ENCODE data around the gene DENND1C. TPM values are rescaled to one million over a fixed set of nuclear protein-coding genes. Genes with fewer than 3 reads are reported as not detected.

Gene DENND1C
- total RNA-seq, 1 experiment from 2014 or later: 3.5 TPM

DNA sequence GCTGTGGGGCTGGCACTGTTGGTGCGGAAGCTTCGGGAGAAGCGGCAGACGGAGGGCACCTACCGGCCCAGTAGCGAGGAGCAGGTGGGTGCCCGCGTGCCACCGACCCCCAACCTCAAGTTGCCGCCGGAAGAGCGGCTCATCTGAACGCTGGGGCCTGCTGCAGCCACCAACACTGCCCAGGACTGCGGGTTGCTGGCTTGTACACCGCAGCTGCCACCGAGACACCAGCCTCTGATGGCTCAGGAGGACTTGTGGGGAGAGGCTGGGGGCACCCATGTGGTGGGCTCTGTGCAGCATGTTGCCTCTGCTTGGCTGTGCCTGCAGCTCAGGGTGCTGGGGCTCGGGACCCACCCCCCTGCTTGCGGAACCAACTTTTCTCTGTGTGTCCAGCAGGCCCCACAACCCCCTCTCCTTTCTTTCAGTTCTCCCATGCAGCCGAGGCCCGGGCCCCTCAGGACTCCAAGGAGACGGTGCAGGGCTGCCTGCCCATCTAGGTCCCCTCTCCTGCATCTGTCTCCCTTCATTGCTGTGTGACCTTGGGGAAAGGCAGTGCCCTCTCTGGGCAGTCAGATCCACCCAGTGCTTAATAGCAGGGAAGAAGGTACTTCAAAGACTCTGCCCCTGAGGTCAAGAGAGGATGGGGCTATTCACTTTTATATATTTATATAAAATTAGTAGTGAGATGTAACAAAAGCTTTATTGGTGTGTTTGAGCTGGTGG is 14.9 kb downstream of the DENND1C start:
- no peak overlapping the region for H3K4me3 ChIP-seq (ENCODE audit: low read depth, low read length)
- no TSS peak for BruUV-seq (replicated peaks)
- CTCF ChIA-PET: no interaction called here
- H3K27me3 Mint-ChIP-seq (ENCODE audit: insufficient read depth, unreplicated experiment): no peaks in the 10 kb centered on the region
- H3K36me3 ChIP-seq (ENCODE audit: control insufficient read depth, insufficient read depth, low read length): peaks cover 4% of the 10 kb centered on the region
- TF ChIP-seq, protein P1, sequence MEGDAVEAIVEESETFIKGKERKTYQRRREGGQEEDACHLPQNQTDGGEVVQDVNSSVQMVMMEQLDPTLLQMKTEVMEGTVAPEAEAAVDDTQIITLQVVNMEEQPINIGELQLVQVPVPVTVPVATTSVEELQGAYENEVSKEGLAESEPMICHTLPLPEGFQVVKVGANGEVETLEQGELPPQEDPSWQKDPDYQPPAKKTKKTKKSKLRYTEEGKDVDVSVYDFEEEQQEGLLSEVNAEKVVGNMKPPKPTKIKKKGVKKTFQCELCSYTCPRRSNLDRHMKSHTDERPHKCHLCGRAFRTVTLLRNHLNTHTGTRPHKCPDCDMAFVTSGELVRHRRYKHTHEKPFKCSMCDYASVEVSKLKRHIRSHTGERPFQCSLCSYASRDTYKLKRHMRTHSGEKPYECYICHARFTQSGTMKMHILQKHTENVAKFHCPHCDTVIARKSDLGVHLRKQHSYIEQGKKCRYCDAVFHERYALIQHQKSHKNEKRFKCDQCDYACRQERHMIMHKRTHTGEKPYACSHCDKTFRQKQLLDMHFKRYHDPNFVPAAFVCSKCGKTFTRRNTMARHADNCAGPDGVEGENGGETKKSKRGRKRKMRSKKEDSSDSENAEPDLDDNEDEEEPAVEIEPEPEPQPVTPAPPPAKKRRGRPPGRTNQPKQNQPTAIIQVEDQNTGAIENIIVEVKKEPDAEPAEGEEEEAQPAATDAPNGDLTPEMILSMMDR (IDR thresholded peaks at IDR 0.05; ENCODE audit: insufficient read depth in 1 of 2, low read depth in 1 of 2, low read length in 1 of 2, severe bottlenecking in 1 of 2, unreplicated experiment in 1 of 2): no peak
- H3K27ac Mint-ChIP-seq (ENCODE audit: unreplicated experiment): peak overlapping the region; percentile 95
- intact Hi-C loops (cut with micrococcal nuclease; ENCODE audit: unreplicated experiment): no loop called here
- H3K9me3 Mint-ChIP-seq (ENCODE audit: unreplicated experiment): no peaks in the 10 kb centered on the region
- H3K27me3 ChIP-seq (replicated peaks; ENCODE audit: control insufficient read depth, insufficient read depth, low read length): no peaks in the 10 kb centered on the region
- no peaks in the 10 kb centered on the region for H3K4me1 ChIP-seq
- no peaks in the 10 kb centered on the region for H3K9me3 ChIP-seq
- POLR2A ChIA-PET: no interaction called here
- no peak for DNase-seq
- H3K4me3 Mint-ChIP-seq (ENCODE audit: unreplicated experiment): peak overlapping the region; percentile 24
- H3K36me3 Mint-ChIP-seq (ENCODE audit: insufficient read depth, unreplicated experiment): peaks cover 57% of the 10 kb centered on the region
- H3K4me1 Mint-ChIP-seq (ENCODE audit: low read depth, unreplicated experiment): peaks cover 13% of the 10 kb centered on the region

DNA sequence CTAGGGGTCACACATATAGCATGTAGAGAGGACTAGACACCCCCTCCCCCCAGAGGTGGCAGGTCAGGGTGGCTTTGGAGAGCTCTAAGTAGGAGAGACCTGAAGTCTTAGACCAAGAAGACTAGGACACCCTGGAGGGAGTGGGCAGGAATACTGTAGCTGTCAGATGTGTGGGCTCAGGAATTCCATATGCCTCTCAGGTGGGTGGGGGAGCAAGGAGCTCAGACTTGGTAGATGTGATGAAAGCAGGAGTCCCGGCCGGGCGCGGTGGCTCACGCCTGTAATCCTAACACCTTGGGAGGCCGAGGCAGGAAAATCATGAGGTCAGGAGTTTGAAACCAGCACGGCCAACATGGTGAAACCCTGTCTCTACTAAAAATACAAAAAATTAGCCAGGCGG is 15.9 kb downstream of the DENND1C start:
- intact Hi-C loops (cut with micrococcal nuclease; ENCODE audit: unreplicated experiment): loop anchor here (2.0 kb wide), 1 partner anchor 41 kb away; the partner anchor contains the start of gene KHSRP

DNA sequence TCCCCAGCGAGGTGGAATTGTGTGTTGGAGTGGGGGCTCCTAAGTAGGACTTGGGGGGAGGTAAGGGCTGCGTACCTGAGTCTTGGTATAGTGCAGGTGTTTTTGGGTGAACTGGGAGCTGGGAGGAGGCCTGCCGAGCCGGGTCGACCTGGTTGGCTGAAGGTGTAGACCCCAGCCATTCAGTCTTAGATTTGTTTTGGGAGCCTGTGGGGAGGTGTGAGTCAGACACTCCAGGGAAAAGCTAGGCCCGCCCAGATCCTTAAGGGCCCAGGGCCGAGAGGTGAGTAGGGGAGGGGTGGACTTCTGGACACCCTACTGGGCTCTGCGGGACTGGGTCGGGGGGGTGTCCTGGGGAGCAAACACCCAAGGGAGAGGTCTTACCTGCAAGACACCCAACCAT is 16.6 kb downstream of the DENND1C start:
- Mint-ChIP-seq H3K9me3 (ENCODE audit: unreplicated experiment) (no peaks in the 10 kb centered on the region), H3K4me1 (ENCODE audit: low read depth, unreplicated experiment) (peaks cover 13% of the 10 kb centered on the region), H3K36me3 (ENCODE audit: insufficient read depth, unreplicated experiment) (peaks cover 56% of the 10 kb centered on the region), H3K27me3 (ENCODE audit: insufficient read depth, unreplicated experiment) (no peaks in the 10 kb centered on the region), H3K27ac (ENCODE audit: unreplicated experiment) (peak overlapping the region; percentile 95), H3K4me3 (ENCODE audit: unreplicated experiment) (peak overlapping the region; percentile 98)
- DNase-seq: no peak
- H3K36me3 ChIP-seq (ENCODE audit: control insufficient read depth, insufficient read depth, low read length): peaks cover 4% of the 10 kb centered on the region
- no peaks in the 10 kb centered on the region for H3K9me3 ChIP-seq
- H3K27me3 ChIP-seq (replicated peaks; ENCODE audit: control insufficient read depth, insufficient read depth, low read length): no peaks in the 10 kb centered on the region
- H3K4me1 ChIP-seq: no peaks in the 10 kb centered on the region
- intact Hi-C loops (cut with micrococcal nuclease; ENCODE audit: unreplicated experiment): loop anchor here (2.0 kb wide), 1 partner anchor 40 kb away; the partner anchor contains the start of gene KHSRP
- TF ChIP-seq, protein P1 (IDR thresholded peaks at IDR 0.05; ENCODE audit: insufficient read depth in 1 of 2, low read depth in 1 of 2, low read length in 1 of 2, severe bottlenecking in 1 of 2, unreplicated experiment in 1 of 2): no peak
- BruUV-seq (replicated peaks): no TSS peak
- CTCF ChIA-PET: interaction anchor here (1.5 kb wide), 1 partner anchor 11 kb away, joined by 3 read pairs; no protein-coding TSS in a partner anchor
- POLR2A ChIA-PET: interaction anchor here (1.2 kb wide), 1 partner anchor 11 kb away, joined by 4 read pairs; no protein-coding TSS in a partner anchor
- peak overlapping the region; percentile 92 for H3K4me3 ChIP-seq (ENCODE audit: low read depth, low read length)

More for the DNA sequence above, 15.9 kb downstream of the DENND1C start:
- H3K9me3 ChIP-seq: no peaks in the 10 kb centered on the region
- TF ChIP-seq, protein P1 (IDR thresholded peaks at IDR 0.05; ENCODE audit: insufficient read depth in 1 of 2, low read depth in 1 of 2, low read length in 1 of 2, severe bottlenecking in 1 of 2, unreplicated experiment in 1 of 2): no peak
- no peaks in the 10 kb centered on the region for H3K4me1 ChIP-seq
- H3K27me3 ChIP-seq (replicated peaks; ENCODE audit: control insufficient read depth, insufficient read depth, low read length): no peaks in the 10 kb centered on the region
- POLR2A ChIA-PET: interaction anchor here (1.2 kb wide), 1 partner anchor 11 kb away, joined by 4 read pairs; no protein-coding TSS in a partner anchor
- peak overlapping the region; percentile 95 for H3K27ac Mint-ChIP-seq (ENCODE audit: unreplicated experiment)
- no peaks in the 10 kb centered on the region for H3K27me3 Mint-ChIP-seq (ENCODE audit: insufficient read depth, unreplicated experiment)
- peaks cover 13% of the 10 kb centered on the region for H3K4me1 Mint-ChIP-seq (ENCODE audit: low read depth, unreplicated experiment)
- peaks cover 57% of the 10 kb centered on the region for H3K36me3 Mint-ChIP-seq (ENCODE audit: insufficient read depth, unreplicated experiment)
- DNase-seq: no peak
- H3K9me3 Mint-ChIP-seq (ENCODE audit: unreplicated experiment): no peaks in the 10 kb centered on the region
- peak overlapping the region; percentile 92 for H3K4me3 ChIP-seq (ENCODE audit: low read depth, low read length)
- H3K36me3 ChIP-seq (ENCODE audit: control insufficient read depth, insufficient read depth, low read length): peaks cover 4% of the 10 kb centered on the region
- no peak overlapping the region for H3K4me3 Mint-ChIP-seq (ENCODE audit: unreplicated experiment)
- BruUV-seq (replicated peaks): no TSS peak
- CTCF ChIA-PET: no interaction called here

All from Caco-2 (cell line).